Measurements from ENCODE around the gene EIF2S3. TPM values are rescaled to one million over a fixed set of nuclear protein-coding genes. Genes with fewer than 3 reads are reported as not detected.

Gene EIF2S3
- total RNA-seq, 2 donors from 2014 or later, result 174 to 194 TPM

DNA sequence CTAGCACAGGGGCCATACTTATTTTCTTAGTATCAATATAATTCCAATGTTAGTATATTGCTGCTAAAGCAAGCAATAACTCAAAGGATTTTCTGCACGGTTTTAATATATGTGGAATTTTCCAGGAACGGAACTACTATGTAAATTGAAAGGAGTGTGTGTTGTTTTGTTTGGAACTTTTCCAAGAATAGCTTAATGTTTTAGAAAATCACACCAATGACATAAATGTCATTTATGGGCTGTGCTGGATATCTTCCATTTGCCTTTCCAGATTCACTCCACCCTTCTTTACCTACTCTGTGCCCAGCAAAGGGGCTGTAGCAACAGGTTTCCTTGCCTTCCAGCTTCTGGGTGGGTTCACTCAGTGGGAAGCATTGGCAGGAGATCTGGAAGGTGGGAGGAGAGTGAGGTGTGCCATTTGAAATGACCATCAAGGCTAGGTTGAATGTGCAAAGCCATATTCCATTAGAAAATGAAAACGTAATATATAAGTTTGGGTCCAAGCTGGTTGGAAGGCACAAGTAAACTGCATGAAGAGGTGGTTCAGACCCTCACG lies 69.6 kb downstream of the EIF2S3 start:
- Mint-ChIP-seq H3K4me3 (no peak overlapping the region), H3K36me3 (no peaks in the 10 kb centered on the region), H3K4me1 (ENCODE audit: low read depth in 2 of 2) (no peaks in the 10 kb centered on the region), H3K27ac (no peak overlapping the region), H3K27me3 (peaks cover 0 to 3% of the 10 kb centered on the region in 2 donors), H3K9me3 (no peaks in the 10 kb centered on the region)
- DNase-seq (ENCODE audit: low spot score) (no peak), ATAC-seq (no peak)

DNA sequence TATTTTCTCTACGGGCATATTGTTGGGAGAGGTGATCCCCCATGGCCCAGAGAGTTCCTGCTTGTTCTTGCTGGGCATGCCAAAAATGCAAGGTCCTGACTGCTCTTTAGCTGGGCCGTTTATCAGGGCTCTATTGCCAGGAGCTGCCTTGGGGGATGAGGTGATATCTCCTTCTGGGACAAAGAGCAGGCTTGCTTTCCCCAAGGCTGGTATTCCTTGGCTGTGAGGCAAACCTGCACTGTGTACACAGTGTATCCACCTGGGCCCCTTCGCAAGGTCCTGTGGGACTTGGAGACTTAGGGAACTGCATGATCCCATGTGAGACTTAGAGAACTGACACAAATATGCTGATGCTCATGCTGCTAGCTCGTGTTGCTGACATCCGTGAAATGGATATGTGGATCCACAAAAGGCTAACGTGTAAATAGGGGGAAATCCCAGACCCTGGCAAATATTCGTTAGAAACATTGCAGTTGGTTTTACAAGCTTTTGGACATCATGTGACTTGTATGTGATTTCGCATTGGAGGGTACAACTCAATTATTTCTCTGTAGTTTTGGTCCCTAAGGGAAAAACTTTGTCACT lies 70.4 kb downstream of the EIF2S3 start:
- Mint-ChIP-seq H3K36me3 (no peaks in the 10 kb centered on the region), H3K4me1 (ENCODE audit: low read depth in 2 of 2) (no peaks in the 10 kb centered on the region), H3K27me3 (peaks cover 0 to 3% of the 10 kb centered on the region in 2 donors), H3K27ac (no peak overlapping the region), H3K9me3 (no peaks in the 10 kb centered on the region), H3K4me3 (no peak overlapping the region)
- ATAC-seq (no peak), DNase-seq (ENCODE audit: low spot score) (no peak)

Other genes with a start within 250 kb of the EIF2S3 start
- 10 to 100 TPM; 25.6 to 26.3 TPM for gene APOO, start 147.0 kb upstream of the EIF2S3 start, total RNA-seq
- not detected for gene CXorf58, start 146.9 kb upstream of the EIF2S3 start, total RNA-seq
- 10 to 100 TPM in 1 of 2 donors, 1 to 10 TPM in 1; 9.3 to 11.2 TPM for gene KLHL15, start 27.8 kb upstream of the EIF2S3 start, total RNA-seq
- gene ZFX, start 94.8 kb downstream of the EIF2S3 start, total RNA-seq, result 10 to 100 TPM; 57.7 to 78.1 TPM